ENCODE data around the gene MOB2.
"Not testable (repeated sequence)": the region's sequence is repeated elsewhere in the genome, so short reads cannot be mapped to it uniquely, and the experiment has no call there.

Gene MOB2

DNA sequence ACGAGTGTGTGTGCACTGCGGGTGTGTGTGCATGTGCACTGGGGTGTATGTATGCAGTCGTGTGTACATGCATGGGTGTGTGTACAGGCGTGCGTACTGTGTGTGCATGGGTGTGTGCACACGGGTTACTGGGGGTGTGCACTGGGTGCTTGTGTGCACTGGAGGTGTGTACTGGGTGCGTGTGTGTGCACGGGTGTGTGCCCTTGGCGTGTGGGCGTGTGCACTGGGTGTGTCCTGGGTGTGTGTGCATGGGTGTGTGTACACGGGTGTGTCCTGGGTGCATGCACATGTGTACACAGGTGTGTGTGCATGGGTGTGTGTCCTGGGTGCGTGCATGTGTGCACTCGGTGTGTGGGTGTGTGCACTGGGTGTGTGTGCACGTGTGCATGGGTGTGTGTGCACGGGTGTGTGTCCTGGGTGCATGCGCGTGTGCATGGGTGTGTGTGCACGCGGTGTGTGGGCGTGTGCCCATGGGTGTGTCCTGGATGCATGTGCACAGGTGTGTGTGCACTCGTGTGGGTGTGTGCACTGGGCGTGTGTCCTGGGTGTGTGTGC is 57.7 kb downstream of the MOB2 start:
- Histone ChIP-seq H3K4me3 (ENCODE audit: low read depth, low read length) (no peak overlapping the region), H3K27ac (no peak overlapping the region), H3K36me3 (ENCODE audit: control insufficient read depth, insufficient read depth, low read length) (no peaks in the 10 kb centered on the region), H3K9me3 (ENCODE audit: control insufficient read depth, low read length) (no peaks in the 10 kb centered on the region), H3K27me3 (ENCODE audit: control insufficient read depth, insufficient read depth, low read length) (no peaks in the 10 kb centered on the region), H3K9ac (no peak overlapping the region), H3K4me1 (no peaks in the 10 kb centered on the region), H3K79me2 (no peaks in the 10 kb centered on the region), H2AFZ (no peak overlapping the region), H3K4me2 (ENCODE audit: low read length) (no peak overlapping the region)
- TF ChIP-seq, protein P1, sequence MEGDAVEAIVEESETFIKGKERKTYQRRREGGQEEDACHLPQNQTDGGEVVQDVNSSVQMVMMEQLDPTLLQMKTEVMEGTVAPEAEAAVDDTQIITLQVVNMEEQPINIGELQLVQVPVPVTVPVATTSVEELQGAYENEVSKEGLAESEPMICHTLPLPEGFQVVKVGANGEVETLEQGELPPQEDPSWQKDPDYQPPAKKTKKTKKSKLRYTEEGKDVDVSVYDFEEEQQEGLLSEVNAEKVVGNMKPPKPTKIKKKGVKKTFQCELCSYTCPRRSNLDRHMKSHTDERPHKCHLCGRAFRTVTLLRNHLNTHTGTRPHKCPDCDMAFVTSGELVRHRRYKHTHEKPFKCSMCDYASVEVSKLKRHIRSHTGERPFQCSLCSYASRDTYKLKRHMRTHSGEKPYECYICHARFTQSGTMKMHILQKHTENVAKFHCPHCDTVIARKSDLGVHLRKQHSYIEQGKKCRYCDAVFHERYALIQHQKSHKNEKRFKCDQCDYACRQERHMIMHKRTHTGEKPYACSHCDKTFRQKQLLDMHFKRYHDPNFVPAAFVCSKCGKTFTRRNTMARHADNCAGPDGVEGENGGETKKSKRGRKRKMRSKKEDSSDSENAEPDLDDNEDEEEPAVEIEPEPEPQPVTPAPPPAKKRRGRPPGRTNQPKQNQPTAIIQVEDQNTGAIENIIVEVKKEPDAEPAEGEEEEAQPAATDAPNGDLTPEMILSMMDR (IDR thresholded peaks at IDR 0.05) = no peak

- no peaks in the 10 kb centered on the region for H3K79me2 ChIP-seq
- H3K36me3 ChIP-seq (ENCODE audit: control insufficient read depth, insufficient read depth, low read length) = no peaks in the 10 kb centered on the region
- no peaks in the 10 kb centered on the region for H3K4me1 ChIP-seq
- H3K27me3 ChIP-seq (ENCODE audit: control insufficient read depth, insufficient read depth, low read length) = no peaks in the 10 kb centered on the region
- H3K9me3 ChIP-seq (ENCODE audit: control insufficient read depth, low read length) = no peaks in the 10 kb centered on the region
- no peak overlapping the region for H3K9ac ChIP-seq
- H3K4me3 ChIP-seq (ENCODE audit: low read depth, low read length) = no peak overlapping the region
- no peak overlapping the region for H2AFZ ChIP-seq
- TF ChIP-seq, protein P1 (IDR thresholded peaks at IDR 0.05) = no peak
- no peak overlapping the region for H3K27ac ChIP-seq
- H3K4me2 ChIP-seq (ENCODE audit: low read length) = no peak overlapping the region
Measured at GRCh38 chr11:1425439-1425838, 61.1 kb downstream of the MOB2 start.

GRCh38 chr11:1425006-1425405 is 61.6 kb downstream of the MOB2 start:
- Histone ChIP-seq H3K4me1 (no peaks in the 10 kb centered on the region), H3K36me3 (ENCODE audit: control insufficient read depth, insufficient read depth, low read length) (no peaks in the 10 kb centered on the region), H3K4me3 (ENCODE audit: low read depth, low read length) (no peak overlapping the region), H3K27ac (no peak overlapping the region), H3K9me3 (ENCODE audit: control insufficient read depth, low read length) (no peaks in the 10 kb centered on the region), H3K4me2 (ENCODE audit: low read length) (no peak overlapping the region), H2AFZ (no peak overlapping the region), H3K27me3 (ENCODE audit: control insufficient read depth, insufficient read depth, low read length) (no peaks in the 10 kb centered on the region), H3K9ac (no peak overlapping the region), H3K79me2 (no peaks in the 10 kb centered on the region)
- TF ChIP-seq, protein P1 (IDR thresholded peaks at IDR 0.05) = no peak

DNA sequence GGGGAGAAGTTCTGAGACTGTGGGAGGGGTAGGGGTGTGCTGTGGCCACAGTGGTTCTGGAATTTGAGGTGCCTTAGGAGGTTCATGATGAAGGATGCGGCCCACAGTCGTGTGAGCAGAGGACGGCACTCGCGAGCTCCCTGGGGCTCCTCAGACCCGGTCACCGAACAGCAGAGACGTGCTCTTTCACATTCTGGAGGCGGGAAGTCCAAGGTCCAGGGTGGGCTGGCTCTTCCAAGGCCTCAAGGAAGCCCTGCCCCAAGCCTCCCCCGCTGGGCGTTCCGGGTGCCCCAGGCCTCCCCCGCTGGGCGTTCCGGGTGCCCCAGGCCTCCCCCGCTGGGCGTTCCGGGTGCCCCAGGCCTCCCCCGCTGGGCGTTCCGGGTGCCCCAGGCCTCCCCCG is 63.2 kb downstream of the MOB2 start:
- not testable (repeated sequence) for H3K9me3 ChIP-seq (ENCODE audit: control insufficient read depth, low read length); H3K36me3 ChIP-seq (ENCODE audit: control insufficient read depth, insufficient read depth, low read length); H3K27ac ChIP-seq; H3K4me3 ChIP-seq (ENCODE audit: low read depth, low read length); H3K27me3 ChIP-seq (ENCODE audit: control insufficient read depth, insufficient read depth, low read length); H3K79me2 ChIP-seq; H3K4me2 ChIP-seq (ENCODE audit: low read length); H3K9ac ChIP-seq; H3K4me1 ChIP-seq; H2AFZ ChIP-seq

DNA sequence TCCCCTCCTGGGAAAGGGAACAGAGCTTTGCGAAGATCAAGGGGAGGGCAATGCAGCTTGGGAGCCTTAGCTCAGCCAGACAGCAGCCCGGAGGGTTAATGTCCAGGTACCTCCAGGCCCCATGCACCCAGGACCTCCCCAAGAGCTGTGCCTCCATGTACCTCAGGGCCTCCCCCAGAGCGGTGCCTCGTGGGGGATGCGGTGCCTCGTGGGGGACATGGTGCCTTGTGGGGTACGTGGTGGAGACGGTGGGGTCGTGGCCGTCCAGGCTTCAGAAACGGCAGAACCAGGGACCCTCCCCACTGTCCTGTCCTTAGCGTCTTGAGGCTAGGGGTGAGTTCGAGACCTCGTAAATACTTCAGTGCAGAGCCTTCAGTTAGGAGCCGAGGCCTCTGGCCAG is 63.6 kb downstream of the MOB2 start:
- Histone ChIP-seq H3K4me2 (ENCODE audit: low read length) (no peak overlapping the region), H3K79me2 (no peaks in the 10 kb centered on the region), H2AFZ (no peak overlapping the region), H3K9me3 (ENCODE audit: control insufficient read depth, low read length) (no peaks in the 10 kb centered on the region), H3K4me1 (no peaks in the 10 kb centered on the region), H3K27ac (no peak overlapping the region), H3K27me3 (ENCODE audit: control insufficient read depth, insufficient read depth, low read length) (no peaks in the 10 kb centered on the region), H3K36me3 (ENCODE audit: control insufficient read depth, insufficient read depth, low read length) (no peaks in the 10 kb centered on the region), H3K9ac (no peak overlapping the region), H3K4me3 (ENCODE audit: low read depth, low read length) (no peak overlapping the region)
- TF ChIP-seq, protein P1 (IDR thresholded peaks at IDR 0.05) = no peak

Data from parathyroid adenoma (tissue), 2 donors.